DMS53 treated with DMSO at 0.1 percent for 48 hours (cell line): ENCODE results near the gene STIP1.
A peak's percentile ranks its signal among the peaks of the same experiment; 100 is the strongest.
"Not testable (repeated sequence)": the region's sequence is repeated elsewhere in the genome, so short reads cannot be mapped to it uniquely, and the experiment has no call there.

Experiments used
- DNase-seq: peaks from one replicate; lab custom pipeline; 2025; ENCODE audit not compliant: unreplicated experiment; lab: John Stamatoyannopoulos, UW

STIP1 gene

DNA sequence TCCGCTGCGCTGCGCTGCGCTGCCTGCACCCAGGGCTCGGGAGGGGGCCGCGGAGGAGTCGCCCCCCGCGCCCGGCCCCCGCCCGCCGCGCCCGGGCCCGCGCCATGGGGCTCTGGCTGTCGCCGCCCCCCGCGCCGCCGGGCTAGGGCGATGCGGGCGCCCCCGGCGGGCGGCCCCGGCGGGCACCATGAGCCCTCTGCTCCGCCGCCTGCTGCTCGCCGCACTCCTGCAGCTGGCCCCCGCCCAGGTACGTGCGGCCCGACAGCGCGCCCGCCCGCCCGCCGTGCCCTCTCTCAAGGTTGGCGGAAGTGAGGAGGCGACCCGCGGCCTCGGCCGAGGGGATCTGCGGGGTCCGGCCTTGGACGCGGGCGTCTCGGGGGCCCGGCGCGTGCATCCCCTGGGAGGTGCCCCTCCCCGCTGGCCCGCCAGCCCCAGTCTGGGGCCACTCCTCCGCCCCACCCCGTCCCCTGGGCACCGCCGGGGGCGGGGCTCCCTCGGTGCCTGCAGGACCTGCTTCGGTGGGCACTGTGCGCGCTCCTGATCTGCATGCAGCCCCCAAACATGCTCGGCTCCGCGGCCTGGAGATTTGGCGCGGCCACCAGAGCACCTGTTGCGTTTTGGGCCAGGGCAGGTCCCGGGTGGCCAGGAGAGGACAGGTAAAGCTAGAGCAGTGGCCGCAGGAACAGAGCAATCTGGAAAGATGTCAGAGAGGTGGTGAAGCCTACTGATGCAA, 48.8 kb downstream of the STIP1 start:
- DNase-seq: peak; percentile 50

DNA sequence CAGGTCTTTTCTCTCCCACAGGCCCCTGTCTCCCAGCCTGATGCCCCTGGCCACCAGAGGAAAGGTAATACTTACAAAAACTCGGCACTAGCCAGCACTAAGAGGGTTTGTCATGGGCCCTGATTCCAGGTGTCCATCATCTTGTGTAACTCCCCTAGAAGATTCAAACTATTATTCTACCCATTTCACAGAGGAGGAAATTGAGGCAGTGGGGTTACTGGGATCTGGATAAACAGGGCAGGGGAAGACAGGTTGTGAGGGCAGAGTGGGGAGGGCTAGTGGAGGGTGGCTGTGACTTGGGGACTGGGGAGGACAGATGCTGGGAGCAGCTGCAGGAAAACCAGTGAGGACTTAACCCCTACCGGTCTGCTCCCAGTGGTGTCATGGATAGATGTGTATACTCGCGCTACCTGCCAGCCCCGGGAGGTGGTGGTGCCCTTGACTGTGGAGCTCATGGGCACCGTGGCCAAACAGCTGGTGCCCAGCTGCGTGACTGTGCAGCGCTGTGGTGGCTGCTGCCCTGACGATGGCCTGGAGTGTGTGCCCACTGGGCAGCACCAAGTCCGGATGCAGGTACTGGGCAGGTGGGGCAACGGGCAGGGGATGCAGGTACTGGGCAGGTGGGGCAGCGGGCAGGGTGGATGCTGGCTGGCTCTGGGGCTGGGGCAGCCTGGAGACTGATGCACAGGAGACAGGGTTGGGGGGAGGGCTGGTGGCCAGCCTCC, 49.6 kb downstream of the STIP1 start:
- DNase-seq: no peak

DNA sequence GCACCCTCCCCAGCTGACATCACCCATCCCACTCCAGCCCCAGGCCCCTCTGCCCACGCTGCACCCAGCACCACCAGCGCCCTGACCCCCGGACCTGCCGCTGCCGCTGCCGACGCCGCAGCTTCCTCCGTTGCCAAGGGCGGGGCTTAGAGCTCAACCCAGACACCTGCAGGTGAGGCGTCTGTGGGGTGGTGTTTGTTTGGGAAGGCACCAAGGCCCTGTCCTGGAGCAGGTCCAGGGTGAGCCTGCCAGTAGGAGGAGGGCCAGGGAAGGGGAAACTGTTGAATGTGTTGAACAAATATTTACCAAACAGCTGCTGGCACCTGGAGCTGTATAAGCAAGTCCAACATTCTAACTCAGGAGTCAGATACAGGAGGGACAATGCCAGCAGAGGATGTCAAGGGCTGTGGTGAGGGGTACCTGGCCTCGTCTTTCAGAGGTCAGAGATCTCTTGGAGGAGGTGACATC, 51.5 kb downstream of the STIP1 start:
- peak; percentile 98 for DNase-seq

DNA sequence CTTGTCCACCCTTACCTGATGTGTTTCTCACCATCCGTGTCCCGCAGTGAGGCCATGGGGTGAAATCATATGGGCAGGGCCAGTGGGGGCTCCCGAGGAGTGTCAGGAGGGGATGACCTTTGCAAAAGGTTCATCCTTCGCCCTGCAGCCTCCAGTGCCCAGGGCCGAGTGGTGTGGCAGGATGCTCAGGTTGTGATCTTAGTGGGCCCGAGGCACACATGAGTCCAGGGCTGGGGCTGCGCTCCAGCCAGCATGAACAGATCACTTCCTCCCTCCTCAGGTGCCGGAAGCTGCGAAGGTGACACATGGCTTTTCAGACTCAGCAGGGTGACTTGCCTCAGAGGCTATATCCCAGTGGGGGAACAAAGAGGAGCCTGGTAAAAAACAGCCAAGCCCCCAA, 52.1 kb downstream of the STIP1 start:
- peak; percentile 71 for DNase-seq

DNA sequence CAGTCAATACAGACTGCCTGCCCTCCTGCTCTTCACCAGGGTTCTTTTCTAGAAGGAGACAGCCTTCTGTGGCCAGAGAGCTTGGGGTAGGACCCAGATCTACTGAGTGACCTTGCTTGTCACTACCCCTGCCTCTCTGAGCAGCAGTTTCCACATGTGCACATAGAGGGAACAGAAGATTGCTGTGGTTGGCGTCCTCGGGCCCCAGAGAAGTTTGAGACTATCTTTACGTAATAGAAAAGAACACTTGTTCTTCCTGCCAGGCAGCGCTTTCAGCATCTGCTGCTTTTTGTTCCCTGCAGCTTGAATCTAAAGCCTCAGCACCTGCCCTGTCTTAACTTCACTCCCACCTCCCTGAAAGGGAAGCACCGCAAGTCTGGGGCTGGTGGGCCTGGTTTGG, 53.0 kb downstream of the STIP1 start:
- DNase-seq: no peak

DNA sequence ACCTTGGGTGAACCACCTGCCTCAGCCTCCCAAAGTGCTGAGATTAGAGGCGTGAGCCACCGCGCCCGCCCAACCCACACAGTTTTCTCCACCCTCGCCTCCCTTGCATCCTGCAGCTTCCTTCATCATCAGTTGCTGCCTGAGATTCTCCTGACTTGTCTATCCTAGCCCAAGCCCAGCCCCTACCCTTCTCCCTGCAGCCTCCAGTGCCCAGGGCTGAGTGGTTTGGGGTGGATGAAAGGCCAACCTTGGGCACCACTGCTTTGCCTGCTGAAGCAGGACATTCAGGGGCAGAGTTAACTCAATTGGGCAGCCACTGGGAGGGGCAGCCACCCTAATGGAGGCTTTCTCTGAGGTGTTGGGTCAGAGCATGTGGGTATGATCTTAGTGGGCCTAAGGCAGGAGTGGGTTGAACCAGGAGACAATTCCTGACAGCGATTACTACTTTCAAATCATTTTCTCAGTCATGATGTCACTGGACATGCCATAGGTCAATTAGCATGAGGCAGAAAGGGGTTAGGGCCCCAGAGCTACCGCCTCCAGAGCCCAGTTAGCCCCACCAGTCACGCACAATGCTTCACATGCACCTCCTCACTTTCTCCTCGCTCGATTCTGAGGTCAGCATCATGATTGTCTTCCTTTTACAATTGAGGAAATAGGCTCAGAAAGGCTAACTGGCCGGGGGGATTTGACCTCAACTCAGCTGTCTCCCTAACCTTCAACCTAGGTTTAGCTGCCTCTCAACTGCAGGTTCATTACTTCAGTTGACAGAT, 53.9 kb downstream of the STIP1 start:
- DNase-seq: no peak

DNA sequence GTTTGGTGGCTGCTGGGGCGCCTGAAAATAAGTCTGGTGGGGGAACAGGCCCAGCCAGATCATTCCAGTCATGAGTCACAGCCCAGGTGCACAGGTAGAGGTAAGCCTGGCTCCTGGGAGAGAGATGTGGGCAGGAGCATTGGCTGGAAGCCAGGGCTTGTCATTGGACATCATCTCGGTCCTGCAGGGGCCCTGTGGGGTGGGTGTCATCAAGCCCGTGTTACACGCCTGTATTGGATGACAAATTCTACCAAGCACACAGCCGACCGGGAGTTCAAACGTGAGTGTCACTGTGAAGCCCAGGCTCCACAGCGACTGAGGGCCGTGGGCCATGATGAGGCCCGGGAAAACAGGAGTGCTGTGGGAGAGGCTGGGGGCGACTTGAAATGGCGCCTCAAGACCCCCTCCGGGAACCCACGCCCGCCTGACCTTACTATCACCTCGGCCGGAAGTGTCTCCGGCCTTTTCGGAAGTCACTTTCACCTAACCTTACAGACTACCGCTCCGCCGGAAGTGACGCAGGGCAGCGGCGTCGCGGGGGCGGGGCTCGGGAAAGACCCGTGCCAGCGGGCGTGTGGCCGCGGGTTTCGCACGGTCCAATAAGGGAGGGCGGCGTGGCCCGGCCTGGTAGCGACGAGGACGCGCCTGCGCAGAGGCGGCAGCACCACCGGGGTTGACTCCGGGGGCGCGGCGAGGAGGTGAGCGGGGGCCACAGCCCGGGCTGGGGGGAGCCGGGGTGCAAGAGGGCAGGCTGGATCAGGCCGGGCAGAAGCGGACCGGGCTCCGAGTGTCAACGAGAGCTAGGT, 54.7 kb downstream of the STIP1 start, which contains the start of gene FKBP2:
FKBP2 (plus strand) TSS at position 661 of the 806 bp plus-strand sequence. CDS start 1,293 bp downstream, outside the sequence.
- peak; percentile 90 for DNase-seq

DNA sequence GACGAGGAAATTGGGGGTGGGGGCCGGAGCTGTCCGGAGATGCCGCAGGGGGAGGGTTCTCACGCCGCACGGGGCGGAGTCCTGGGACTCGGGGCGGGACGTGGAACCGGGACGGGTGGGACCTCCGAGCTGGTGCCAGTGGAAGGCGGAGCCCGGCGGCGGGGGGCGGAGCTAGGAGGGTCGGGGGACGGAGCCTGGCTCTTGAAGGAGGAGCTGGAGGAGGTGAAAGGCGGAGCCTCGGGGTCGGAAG, 55.2 kb downstream of the STIP1 start:
- DNase-seq: no peak

DNA sequence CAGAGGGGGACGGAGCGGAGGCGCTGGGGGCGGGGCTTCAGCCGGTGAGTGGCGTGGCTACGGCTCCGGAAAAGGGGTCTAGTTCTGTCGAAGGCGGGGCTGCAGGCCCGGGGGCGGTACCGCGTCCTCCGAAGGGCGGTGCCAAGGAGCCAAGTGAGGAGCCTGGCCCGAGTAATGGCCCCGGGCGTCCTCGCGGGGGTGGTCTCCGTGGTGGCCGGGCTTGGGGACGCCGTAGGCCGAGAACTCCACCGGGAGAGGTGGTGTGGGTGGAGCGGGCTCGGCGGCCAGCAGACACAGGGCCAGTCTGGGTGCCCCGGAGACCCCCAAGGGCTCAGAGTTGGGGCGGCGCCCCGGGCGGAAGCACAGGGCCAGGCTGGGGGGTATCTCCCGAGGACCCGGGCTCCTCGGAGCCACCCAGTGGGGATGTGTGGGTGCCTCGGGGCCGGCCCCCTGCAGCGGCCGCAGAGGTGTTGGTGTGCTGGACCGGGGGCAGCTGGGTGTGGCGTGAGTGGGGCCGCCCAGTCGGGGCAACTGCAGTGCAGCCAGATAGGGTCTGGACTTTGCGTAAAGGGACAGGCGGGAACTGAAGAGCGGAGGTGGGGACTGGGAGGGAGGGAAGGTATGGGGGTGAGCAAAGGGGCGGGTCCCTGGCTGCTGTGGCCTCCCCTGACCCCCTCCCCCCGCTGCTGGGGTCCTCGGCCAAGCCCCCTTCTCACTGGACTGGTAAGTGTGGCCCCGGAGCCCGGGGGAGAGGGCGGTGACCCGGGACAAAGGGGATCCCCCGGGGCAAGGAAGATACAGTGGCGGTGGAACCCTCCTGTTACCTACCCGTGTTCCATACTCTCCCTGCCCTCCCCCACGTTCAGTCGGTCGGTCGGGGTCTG, 55.8 kb downstream of the STIP1 start:
- peak; percentile 87 for DNase-seq

DNA sequence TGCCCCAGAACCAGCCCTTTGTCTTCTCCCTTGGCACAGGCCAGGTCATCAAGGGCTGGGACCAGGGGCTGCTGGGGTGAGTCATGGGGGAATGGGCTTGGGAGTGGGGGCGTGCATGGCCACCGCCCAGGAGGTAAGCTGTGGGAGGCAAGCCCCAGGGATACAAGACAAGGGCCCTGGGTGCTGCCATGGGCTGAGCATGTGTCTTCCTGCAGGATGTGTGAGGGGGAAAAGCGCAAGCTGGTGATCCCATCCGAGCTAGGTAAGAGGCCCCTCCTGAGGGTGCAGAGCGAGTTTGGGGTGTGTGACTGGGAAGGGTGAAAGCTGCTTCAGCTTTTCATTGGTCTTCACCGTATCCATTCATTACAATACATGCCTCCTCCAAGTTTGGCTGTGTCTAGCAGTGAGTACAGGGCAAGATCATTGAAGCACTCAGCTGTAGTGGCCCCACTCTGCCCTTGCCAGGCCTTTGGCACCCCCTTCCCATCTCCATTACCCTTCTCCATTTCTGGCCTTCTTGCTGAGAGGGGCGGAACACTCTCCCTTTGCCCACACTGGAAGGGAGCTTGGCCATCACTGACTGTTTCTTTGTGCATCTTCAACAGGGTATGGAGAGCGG, 57.4 kb downstream of the STIP1 start:
- no peak for DNase-seq

DNA sequence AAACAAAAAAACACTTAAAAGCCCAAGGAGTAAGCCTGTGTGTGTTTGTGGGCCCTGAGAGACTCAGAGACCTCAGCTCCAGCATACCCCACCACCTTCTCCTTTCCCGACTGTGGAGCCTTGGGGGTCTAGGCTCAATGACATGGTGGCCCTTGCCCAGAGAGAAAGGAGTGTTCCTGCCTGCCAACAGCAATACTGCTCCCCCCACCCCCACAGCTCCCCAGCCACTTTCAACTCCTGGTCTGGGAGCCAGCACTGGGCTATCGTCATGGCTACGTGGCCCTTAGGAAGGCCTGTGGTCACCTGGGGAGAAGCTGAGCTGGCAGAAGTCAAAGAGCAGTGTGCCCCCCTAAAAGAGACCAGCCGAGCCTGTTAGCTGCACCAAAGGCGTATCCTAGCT, 58.1 kb downstream of the STIP1 start:
- no peak for DNase-seq

DNA sequence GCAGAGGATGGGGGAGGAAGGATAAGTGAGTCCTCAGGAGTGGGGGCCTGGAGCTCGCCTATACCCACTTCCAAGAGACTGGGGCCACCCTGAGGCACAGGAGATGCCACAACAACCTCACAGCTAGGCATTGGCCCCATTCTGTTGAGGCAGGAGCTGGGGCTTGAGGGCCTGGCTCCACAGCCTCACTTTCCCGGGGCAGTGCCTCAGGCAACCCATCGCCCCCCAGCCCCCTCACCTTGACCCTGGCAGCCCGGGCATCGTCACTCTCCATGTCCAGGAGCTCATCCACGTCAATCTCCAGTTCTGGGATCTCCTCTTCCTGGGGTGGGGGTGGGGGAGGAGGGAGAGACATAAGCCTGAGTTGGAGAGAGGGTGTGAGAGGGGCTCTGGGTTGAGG, 59.0 kb downstream of the STIP1 start:
- no peak for DNase-seq

DNA sequence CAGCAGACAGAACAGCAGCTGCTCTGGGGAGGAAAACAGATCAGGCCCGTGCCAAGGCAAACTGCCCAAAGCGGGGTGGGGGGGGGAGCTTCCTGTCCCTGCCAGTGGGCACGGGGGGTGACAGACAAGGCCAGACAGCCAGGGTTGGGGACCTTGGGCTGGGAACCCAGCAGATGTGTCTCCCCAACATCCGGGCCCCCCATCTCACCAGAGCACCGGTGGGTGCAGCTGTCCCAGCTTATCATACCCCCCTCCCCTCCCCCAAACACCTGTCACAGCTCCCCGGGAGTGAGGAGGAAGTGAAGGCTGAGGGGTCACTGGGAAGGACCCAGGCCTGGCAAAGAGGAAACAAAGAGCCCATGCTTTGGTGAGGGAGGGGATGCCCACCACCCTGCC, 59.4 kb downstream of the STIP1 start:
- peak; percentile 39 for DNase-seq

DNA sequence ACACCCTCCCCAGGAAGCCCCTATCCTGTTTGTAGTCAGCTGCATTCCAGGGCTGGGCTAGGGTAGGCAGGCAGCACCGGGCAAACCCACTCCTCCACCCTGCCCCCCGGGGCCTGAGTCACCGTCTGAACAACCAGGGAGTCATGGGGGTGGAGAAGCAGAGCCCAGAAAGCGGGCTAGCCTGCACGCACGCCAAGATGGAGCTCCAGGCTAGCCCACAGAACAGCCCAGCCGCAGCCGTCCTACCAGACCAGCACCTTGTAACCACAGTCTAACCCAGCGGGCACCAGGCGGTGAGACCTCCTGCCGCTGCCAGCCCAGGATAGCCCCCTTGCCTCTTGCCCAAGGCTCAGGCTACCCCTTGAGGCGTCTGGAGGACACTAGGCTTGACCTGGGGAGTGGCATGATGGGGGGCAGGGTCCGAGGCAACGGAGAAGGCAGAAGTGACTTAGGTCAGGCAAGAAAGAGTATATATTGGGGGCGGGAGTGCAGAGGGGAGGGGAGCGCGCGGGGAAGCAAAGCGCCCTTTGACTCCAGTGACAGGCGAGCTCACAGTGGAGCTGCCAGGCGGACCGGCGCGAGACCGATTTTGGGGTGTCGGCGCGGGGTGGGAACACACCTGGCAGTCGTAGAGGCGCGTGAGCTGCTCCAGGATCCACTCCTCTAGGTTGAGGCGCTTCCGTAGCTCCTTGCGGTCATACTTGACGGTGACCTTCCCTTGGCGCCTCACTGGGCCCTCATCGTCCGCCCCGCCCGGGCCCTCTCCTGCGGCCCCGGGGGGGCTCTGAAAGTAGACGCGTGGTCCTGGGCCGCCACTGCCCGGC, 60.0 kb downstream of the STIP1 start:
- peak; percentile 51 for DNase-seq

DNA sequence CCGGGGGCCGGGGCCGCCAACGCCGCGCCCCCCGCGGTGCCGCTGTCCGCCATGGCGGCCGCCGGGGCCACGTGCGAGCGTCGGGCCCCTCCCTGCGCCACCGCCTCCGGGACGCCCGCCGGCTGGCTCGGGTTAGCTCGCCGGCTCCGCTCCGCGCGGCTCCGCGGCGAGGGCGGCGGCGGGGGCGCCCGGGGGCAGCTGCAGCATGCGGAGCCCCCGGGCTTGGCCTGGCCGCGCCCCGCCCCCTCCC, 60.6 kb downstream of the STIP1 start:
- DNase-seq: not testable (repeated sequence)

DNA sequence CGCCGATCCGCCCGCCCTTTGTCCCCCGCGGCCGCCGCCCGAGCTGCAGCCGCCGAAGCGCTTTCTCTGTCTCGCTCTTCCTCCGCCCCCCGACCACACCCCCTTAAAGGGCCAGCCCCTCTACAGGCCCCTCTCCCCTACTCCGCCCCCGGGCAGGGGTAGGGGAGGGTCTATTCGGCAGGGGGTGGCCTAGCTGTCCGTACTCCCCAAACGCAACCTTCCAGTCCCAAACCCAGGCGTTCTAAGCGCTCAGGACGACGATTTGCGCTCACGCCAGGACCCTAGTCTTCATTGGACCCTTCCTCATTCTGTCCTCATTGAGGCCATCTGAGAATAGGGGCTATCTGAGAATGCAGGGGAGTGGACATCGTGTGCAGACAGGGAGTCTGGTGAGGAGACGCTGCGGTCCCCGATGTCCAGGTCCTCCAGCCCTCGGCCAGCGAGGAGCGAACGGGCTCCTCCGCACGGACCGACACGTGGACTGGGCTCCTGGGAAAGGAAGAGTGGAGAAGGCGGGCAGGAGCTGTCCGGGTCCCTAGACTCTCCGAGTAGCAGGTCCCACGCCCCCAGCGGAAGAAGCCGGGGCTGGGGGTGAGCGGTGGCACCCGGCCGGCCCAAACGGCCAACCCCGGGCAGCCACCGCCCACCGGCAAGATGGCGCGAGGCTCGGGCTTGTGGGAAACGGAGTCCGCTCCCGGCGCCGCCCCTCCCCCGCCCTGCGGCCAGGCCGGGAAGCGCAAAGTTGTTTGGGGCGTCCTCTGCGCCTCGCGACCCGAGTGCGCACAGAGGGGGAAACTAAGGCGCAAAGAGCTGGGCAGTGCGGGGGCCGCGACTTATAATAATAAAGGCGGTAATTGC, 61.1 kb downstream of the STIP1 start, which contains the start of gene PPP1R14B:
PPP1R14B (minus strand) TSS at position 73 of the 858 bp plus-strand sequence. CDS start 270 bp downstream, outside the sequence.
- peak; percentile 89 for DNase-seq

DNA sequence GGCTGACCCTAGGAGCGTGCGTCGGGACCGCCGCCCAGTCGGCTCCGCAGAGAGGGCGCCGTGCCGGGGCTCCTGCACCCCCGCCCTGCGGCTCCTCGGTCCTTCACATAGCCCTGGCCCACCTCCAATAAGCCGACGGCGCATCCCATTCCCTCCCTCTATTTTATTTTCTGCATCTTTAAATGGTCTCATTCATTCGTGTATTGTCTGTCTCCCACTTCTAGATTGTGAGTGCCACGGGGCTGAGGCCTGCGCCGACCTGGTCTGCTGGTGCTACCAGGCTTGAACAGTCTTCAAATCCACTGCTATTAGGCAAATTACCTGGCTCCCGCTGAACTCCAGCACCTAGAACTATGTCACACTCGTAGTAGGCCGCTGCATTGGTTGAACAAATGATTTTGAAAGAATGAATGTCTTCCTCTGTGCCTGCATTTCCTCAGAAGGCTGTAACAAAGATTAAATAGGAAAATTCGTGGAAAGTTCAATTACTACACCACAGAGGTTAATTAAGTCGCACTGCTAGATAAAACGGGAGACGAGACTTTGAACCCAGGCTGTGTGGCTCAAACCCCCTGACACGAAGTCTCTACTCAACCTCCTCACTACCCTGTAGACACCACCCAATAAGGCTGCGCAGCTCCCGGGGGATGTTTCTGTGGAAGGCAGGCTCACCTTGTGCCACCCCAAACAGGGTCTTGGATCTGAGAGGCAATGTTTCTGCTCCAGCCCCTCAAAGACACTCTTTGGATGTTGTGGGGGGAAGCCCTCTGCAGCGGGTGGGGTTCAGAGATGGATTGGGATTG, 62.0 kb downstream of the STIP1 start:
- DNase-seq: no peak
